Stomach (tissue), 9 donors: Measurements from ENCODE around the gene OPCML. TPM values are rescaled to one million over a fixed set of nuclear protein-coding genes. Genes with fewer than 3 reads are reported as not detected.

Experiments
- DNase-seq, 2 donors: peaks; one replicate each; pipeline versions ENCODE4 v3.0.0 to v3.0.0-alpha.2; 2013 to 2019
- H3K27ac ChIP-seq, 5 donors: fragments of 200-600 bp in 4 of 5; sonication (generic) in 4 of 5; one replicate each; pipeline ENCODE4 v1.5.1; 2013 to 2019; ENCODE audit warnings: mild to moderate bottlenecking in 1 of 5, moderate library complexity in 1 of 5
- H3K27me3 ChIP-seq, 3 donors: fragments of 200-600 bp; sonication (generic); one replicate each; pipeline ENCODE4 v1.5.1; 2017 to 2019; ENCODE audit warnings: mixed run types in 1 of 3
- H3K36me3 ChIP-seq, 4 donors: fragments of 200-600 bp; sonication (generic); 1 replicate in 3 of 4; 2 replicates in 1 of 4; pipeline ENCODE4 v1.5.1; 2016 to 2019
- H3K4me1 ChIP-seq, 4 donors: fragments of 200-600 bp; sonication (generic); one replicate each; pipeline ENCODE4 v1.5.1; 2016 to 2019
- H3K4me3 ChIP-seq, 4 donors: fragments of 200-600 bp; sonication (generic) in 3 of 4; one replicate each; pipeline ENCODE4 v1.5.1; 2016 to 2019; ENCODE audit warnings: mild to moderate bottlenecking in 1 of 4
- H3K9me3 ChIP-seq, 4 donors: fragments of 200-600 bp; sonication (generic); one replicate each; pipeline ENCODE4 v1.5.1; 2016 to 2019
- CTCF ChIP-seq, 7 experiments: fragments of 450-650 bp in 4 of 7; fragments of 200-600 bp in 3 of 7; sonication (generic) in 3 of 7; IDR thresholded peaks; one replicate each; pipeline ENCODE4 v1.5.1; 2016 to 2019; ENCODE audit warnings: antibody characterized with exemption in 7 of 7, control low read depth in 2 of 7, mild to moderate bottlenecking in 1 of 7
- EP300 ChIP-seq: sonication (generic); formaldehyde crosslinking; IDR thresholded peaks from one replicate; pipeline ENCODE4 v1.6.1; 2017; ENCODE audit warnings: antibody characterized with exemption
- POLR2A ChIP-seq, 4 donors: fragments of 450-650 bp; IDR thresholded peaks; one replicate each; pipeline ENCODE4 v1.6.1; 2016; ENCODE audit warnings: antibody characterized with exemption in 4 of 4, control low read depth in 2 of 4, mild to moderate bottlenecking in 1 of 4, moderate library complexity in 1 of 4
- POLR2AphosphoS5 ChIP-seq, 3 donors: sonication (generic); formaldehyde crosslinking; IDR thresholded peaks; one replicate each; pipeline ENCODE4 v1.6.1; 2016; ENCODE audit warnings: antibody characterized with exemption in 3 of 3
- WGBS, 5 donors: extraction: QIAGEN DNeasy Blood & Tissue Kit in 3 of 5; methylation state at CpG; one replicate each; pipeline versions ENCODE4 v1.1.5 to v1.1.7; 2013 to 2018; 5-methylcytosine and 5-hydroxymethylcytosine counted together
- intact Hi-C: fragments of 100-400 bp; cut with DNase I; formaldehyde crosslinking; loops from one replicate; pipeline ENCODE4 v1.15.1; 2023; ENCODE audit warnings: low total_unique reads
- polyA plus RNA-seq, 3 donors: library from polyadenylated mRNA; stranded (reverse); fragments of 200-250 nt; gene quantifications; one replicate each; pipeline ENCODE4 v1.2.3, GENCODE V29; 2013
- total RNA-seq, 5 donors: library from RNA; depleted of rRNA; stranded (reverse); fragments of >200 nt; gene quantifications; one replicate each; pipeline versions ENCODE4 v1.1.0 to v1.2.3, GENCODE V29; 2014 to 2016
- donor health status: healthy with polysubstance abuse.
- donor health status: Bipolar disorder and iron deficiency.
- donor health status: healthy.

The OPCML gene
- total and polyA plus RNA-seq, 8 donors, result 0.03 to 0.92 (median 0.55) TPM; not detected in 3

GRCh38 chr11:132631989-132632388, 900.3 kb downstream of the OPCML start:
- no peaks in the 10 kb centered on the region for H3K4me1 ChIP-seq
- H3K27ac ChIP-seq, result no peak overlapping the region
- H3K4me3 ChIP-seq, result no peak overlapping the region
- WGBS, 5 donors, result 86 to 94% (median 91%) methylated on average over 4 of the region's 4 CpGs
- no peak for DNase-seq
- no peak for TF ChIP-seq POLR2AphosphoS5 (IDR thresholded peaks at IDR 0.05)
- no peak for TF ChIP-seq EP300
- H3K9me3 ChIP-seq, result peaks cover 0 to 7% (median 0%) of the 10 kb centered on the region in 4 donors
- H3K27me3 ChIP-seq, result no peaks in the 10 kb centered on the region
- intact Hi-C loops, result no loop called here
- H3K36me3 ChIP-seq, result no peaks in the 10 kb centered on the region

DNA sequence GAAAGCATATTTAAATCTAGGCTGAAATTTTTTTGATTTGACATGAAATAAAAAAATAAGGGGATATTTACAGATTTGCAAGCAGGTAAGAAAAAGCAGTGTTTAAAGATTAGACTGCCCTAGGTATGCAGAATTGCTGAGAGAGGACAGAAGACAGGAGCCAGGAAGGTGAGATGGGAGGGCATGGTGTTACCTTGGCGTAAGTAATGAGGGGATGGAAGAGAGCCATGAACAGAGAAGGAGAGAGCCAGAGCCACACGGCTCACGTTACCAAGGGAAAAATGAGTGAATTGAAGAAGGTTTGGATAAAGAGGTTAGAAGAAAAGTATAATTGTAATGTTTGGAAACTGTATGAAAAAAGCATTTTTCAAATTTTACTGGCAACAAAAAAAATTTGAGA, 904.3 kb downstream of the OPCML start:
- intact Hi-C loops, result no loop called here
- WGBS, 5 donors, result 90 to 97% (median 94%) methylated on average over 3 of the region's 3 CpGs
- TF ChIP-seq POLR2AphosphoS5 (IDR thresholded peaks at IDR 0.05), result no peak
- no peak for TF ChIP-seq CTCF (IDR thresholded peaks at IDR 0.05)
- TF ChIP-seq EP300, result no peak
- TF ChIP-seq POLR2A (IDR thresholded peaks at IDR 0.05), result no peak
- Histone ChIP-seq H3K36me3 (no peaks in the 10 kb centered on the region), H3K4me3 (no peak overlapping the region), H3K4me1 (no peaks in the 10 kb centered on the region), H3K9me3 (peaks cover 0 to 7% (median 0%) of the 10 kb centered on the region in 4 donors), H3K27ac (no peak overlapping the region), H3K27me3 (no peaks in the 10 kb centered on the region)
- no peak for DNase-seq

DNA sequence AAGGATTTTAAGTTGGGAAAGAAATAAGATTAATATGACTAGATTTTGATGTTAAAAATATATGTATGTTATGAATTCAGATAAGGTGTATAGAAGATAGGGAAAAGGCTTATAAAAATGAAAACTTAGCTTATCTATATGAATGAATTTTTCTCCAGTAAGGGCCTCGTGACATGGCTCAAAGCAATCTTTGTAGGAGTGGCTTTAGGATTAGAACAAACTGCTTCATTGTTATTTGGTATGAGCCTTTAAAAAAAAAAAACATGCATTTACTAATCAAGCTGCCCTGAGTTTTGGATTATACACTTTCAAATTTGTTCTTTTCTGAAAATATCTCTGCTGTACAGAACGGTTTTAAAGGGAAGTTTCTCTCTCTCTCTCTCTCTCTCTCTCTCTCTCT, 905.9 kb downstream of the OPCML start:
- no peak for TF ChIP-seq CTCF (IDR thresholded peaks at IDR 0.05)
- no peak for TF ChIP-seq POLR2AphosphoS5 (IDR thresholded peaks at IDR 0.05)
- TF ChIP-seq EP300, result no peak
- no peak for TF ChIP-seq POLR2A (IDR thresholded peaks at IDR 0.05)
- 21 to 41% (median 30%) methylated on average over 2 of the region's 2 CpGs for WGBS, 5 donors
- Histone ChIP-seq H3K27me3 (no peaks in the 10 kb centered on the region), H3K9me3 (peaks cover 0 to 7% (median 0%) of the 10 kb centered on the region in 4 donors), H3K4me3 (no peak overlapping the region), H3K27ac (no peak overlapping the region), H3K36me3 (no peaks in the 10 kb centered on the region), H3K4me1 (no peaks in the 10 kb centered on the region)
- intact Hi-C loops, result no loop called here
- DNase-seq, result peak in 1 of 2 donors; percentile 11

DNA sequence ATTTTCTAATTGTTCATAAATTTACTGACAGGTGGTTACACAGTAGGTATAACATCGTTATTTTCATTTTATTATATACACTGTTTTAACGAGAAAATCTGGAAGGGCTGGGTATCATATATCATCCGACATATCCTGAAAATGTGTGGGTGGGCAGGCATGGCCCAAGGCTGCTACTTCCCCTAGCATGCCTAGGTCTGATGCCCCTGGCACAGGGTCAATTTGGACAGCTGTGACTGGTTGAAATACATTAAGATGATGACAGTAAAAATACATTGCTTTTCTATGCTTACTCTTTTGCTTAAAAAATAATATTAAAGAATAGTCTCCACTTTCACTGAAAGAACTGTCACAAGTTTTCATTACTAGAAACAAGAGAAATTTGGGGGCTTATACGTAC, 908.8 kb downstream of the OPCML start:
- Histone ChIP-seq H3K27ac (no peak overlapping the region), H3K36me3 (no peaks in the 10 kb centered on the region), H3K4me3 (no peak overlapping the region), H3K27me3 (no peaks in the 10 kb centered on the region), H3K4me1 (no peaks in the 10 kb centered on the region), H3K9me3 (no peaks in the 10 kb centered on the region)
- no peak for DNase-seq
- TF ChIP-seq CTCF (IDR thresholded peaks at IDR 0.05), result no peak
- no peak for TF ChIP-seq EP300
- TF ChIP-seq POLR2AphosphoS5 (IDR thresholded peaks at IDR 0.05), result no peak
- TF ChIP-seq POLR2A (IDR thresholded peaks at IDR 0.05), result no peak
- 59 to 87% (median 79%) methylated on average over 4 of the region's 4 CpGs for WGBS, 5 donors
- intact Hi-C loops, result no loop called here

DNA sequence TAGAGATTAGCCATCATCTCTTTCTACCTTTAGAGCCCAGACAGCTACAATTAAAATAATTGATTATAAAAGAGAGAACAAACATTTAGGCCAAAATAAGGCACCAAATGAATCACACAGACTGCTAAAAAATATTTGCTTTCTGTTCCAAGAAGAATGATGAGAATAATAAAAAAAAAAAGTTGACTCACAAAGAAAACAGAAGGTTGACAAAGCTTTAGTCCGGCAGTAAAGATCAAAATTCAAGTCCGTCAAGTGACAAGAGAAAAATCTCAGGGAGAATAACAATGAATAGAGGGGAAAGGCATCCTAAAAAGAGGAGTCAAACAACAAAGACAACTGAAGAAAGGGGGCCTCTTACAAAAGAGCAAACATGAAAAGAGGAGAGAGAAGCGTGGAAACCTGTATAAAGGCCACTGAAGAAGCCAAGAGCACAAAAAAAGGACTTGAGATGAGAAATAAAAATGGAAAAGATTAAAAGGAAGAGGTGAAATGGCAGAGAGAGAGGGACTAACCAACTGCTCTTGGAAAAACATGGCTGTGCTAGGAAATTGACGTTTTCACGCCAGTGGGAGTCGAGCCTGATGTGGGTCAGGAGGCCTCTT, 910.2 kb downstream of the OPCML start:
- Histone ChIP-seq H3K4me1 (no peaks in the 10 kb centered on the region), H3K27me3 (no peaks in the 10 kb centered on the region), H3K4me3 (no peak overlapping the region), H3K9me3 (no peaks in the 10 kb centered on the region), H3K36me3 (no peaks in the 10 kb centered on the region), H3K27ac (no peak overlapping the region)
- intact Hi-C loops, result no loop called here
- 76 to 90% (median 79%) methylated on average over 6 of the region's 6 CpGs for WGBS, 5 donors
- DNase-seq, result no peak
- no peak for TF ChIP-seq POLR2AphosphoS5 (IDR thresholded peaks at IDR 0.05)
